Fibroblast of pulmonary artery (primary cell): ENCODE data around the gene AIFM3.

Experiments
- DNase-seq: peaks from one replicate; pipeline ENCODE4 v3.0.0-alpha.2; 2010; ENCODE audit warnings: low read depth
- H3K4me3 ChIP-seq: replicated peaks from 2 replicates; pipeline ENCODE4 v1.5.1; 2011; ENCODE audit warnings: low read depth, mild to moderate bottlenecking, control low read depth, low read length, moderate library complexity
- TF ChIP-seq, protein P1 (sequence below): IDR thresholded peaks from 2 replicates; pipeline ENCODE4 v1.5.1; 2011; ENCODE audit warnings: mild to moderate bottlenecking, control low read depth, low read length, inconsistent platforms; ENCODE audit errors: missing control alignments

The AIFM3 gene

DNA sequence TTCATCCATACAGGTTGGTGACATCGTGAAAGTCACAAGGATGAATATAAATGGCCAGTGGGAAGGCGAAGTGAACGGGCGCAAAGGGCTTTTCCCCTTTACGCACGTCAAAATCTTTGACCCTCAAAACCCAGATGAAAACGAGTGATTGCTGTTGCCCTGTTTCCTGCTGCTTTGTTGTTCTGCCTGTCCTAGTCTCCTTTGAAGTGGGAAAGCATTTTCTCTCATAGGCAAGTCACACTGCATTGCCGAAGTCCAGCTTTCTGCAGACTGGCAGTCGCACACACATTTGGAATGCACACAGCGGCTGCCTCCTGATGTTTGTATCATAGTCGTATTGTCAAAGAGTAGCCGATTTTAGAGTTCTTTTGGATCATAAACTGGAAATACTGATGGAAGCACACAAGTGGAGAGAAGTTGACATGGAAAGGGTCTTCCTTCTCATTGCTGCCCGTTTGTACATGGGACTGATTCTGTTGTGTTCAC lies 17.3 kb upstream of the AIFM3 start:
- TF ChIP-seq, protein P1, sequence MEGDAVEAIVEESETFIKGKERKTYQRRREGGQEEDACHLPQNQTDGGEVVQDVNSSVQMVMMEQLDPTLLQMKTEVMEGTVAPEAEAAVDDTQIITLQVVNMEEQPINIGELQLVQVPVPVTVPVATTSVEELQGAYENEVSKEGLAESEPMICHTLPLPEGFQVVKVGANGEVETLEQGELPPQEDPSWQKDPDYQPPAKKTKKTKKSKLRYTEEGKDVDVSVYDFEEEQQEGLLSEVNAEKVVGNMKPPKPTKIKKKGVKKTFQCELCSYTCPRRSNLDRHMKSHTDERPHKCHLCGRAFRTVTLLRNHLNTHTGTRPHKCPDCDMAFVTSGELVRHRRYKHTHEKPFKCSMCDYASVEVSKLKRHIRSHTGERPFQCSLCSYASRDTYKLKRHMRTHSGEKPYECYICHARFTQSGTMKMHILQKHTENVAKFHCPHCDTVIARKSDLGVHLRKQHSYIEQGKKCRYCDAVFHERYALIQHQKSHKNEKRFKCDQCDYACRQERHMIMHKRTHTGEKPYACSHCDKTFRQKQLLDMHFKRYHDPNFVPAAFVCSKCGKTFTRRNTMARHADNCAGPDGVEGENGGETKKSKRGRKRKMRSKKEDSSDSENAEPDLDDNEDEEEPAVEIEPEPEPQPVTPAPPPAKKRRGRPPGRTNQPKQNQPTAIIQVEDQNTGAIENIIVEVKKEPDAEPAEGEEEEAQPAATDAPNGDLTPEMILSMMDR = no peak
- H3K4me3 ChIP-seq = no peak overlapping the region
- DNase-seq = no peak

GRCh38 chr22:20951151-20951931 lies 15.7 kb upstream of the AIFM3 start:
- TF ChIP-seq, protein P1 = no peak
- no peak for DNase-seq
- H3K4me3 ChIP-seq = no peak overlapping the region

DNA sequence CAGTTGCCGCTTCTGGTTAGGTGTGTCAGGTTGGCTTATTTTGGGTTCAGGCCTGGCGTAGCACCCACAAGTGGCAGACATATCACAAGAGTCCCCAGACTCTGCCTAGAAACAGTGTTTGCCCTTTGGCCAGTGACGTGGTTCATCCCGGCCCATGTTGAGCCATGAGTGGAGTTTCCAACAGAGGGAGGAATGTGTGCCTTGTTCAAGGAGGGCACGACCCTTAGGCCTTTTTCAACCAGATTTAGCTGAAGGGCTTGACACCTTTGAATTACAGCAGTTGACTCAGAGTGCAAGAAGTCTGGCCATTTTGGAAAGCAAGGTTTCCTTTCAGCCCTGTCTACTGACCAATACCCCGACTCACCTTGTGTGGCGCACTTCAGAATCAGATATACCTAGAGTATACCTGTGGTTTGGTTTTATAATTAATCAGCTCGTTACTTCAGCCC lies 15.1 kb upstream of the AIFM3 start:
- TF ChIP-seq, protein P1 = no peak
- DNase-seq = no peak
- H3K4me3 ChIP-seq = no peak overlapping the region

DNA sequence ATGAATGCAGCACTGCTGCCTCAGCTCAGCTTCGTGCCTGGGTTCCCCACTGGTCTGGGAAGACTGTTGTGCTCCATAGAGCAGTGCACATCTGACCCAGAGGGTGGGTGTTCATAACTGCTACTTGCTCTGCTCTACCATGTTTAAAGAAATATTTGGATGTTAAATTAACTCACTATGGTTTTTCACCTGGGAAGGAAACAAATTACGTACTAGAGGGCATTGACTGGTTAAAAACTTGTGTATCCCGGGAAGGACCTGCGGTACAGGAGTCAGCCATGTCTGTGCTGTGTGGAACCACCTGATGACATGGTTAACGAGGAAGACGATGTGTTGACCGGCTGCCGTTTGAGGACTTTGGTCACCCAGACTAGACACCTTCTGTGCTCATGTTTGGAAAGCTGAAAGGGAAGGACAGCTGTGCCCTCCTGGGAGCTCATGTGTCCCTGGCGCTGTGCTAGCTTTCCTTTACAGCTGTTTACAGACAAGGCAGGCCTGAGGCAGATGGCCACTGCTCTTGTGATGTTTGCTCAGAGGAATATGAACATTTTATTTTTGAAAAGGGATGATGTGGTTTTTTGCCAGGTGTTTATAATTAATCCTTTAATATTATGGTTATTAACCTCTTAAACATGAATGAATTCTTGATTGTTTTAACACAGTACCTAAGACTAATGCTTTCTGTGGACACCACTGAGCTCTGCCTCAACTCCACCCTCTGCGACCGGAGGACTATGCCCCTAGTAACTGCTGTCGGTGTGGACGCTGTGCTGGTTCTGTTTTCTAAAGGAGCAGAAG lies 14.3 kb upstream of the AIFM3 start:
- no peak for DNase-seq
- TF ChIP-seq, protein P1 = no peak
- H3K4me3 ChIP-seq = no peak overlapping the region

DNA sequence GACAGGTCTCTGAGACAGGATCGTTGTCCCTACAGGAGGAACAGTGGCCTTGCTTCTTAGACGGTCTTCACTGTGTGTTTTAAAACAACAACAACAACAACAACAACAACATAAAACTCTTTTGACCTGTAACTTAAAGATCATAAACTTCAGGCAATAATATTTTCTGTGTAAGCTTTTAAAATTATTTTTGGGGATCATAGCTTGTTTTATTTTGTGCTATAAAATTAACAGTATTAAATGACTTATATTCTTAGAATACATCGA lies 13.8 kb upstream of the AIFM3 start:
- DNase-seq = no peak
- no peak overlapping the region for H3K4me3 ChIP-seq
- TF ChIP-seq, protein P1 = no peak

DNA sequence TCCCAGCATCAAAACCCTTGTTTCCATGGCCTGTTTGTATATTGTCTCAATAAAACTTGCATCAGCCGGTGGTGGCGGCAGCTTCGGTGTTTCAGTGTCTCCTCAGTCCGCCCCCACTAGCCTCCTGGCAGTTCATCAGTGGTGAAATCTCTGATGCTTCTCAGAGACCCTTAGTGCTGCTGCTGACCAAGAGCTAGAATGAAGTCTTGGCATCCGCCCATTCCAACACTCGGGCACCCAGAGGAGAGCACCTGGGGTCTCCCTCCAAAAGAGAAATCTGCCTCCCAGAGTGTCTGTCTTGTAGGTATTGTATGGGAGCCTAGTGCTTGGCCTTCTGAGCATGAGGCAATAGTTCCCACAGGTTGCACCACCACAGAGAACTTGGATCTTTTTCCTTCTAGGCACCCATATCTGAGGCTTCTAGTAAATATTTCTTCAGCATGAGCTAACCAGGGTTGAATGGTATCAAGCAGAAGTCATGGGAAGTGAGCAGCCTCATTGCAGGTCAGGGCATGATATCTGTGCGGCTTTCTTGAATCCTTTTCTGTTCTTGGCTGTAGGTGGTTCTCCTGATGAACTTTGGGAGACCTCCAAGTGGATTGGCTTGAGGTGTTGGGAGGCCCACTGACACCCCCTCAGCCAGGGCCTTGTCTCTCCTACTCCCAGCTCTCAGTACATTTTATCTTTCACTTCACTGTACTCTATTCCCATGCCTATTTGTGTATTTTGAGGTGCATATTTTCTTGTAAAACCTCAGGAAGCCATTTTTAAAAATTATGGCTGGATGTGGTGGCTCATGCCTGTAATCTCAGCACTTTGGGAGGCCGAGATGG lies 13.2 kb upstream of the AIFM3 start:
- DNase-seq = peak; percentile 75

More for the DNA sequence above, 13.2 kb upstream of the AIFM3 start:
- TF ChIP-seq, protein P1 = no peak
- H3K4me3 ChIP-seq = no peak overlapping the region
